Stimulated activated memory B cell treated with anti-CD40 and anti-IgM and Interleukin-4, amounts not matched to agents 10 μg/mL and 1 μg/mL and 100 μg/mL, for 72 hours (primary cell): ENCODE data around the gene FMNL2.
A peak's percentile ranks its signal among the peaks of the same experiment; 100 is the strongest.

Experiments
- ATAC-seq: fragments of 150-1000 bp; cut with Tn5 transposase; 2 replicates; pipeline ENCODE4 v1.10.0; 2021
- H3K27ac Mint-ChIP-seq: one replicate; pipeline ENCODE4 v1.8.0; 2022; ENCODE audit warnings: mild to moderate bottlenecking, mixed read lengths
- H3K27me3 Mint-ChIP-seq: one replicate; pipeline ENCODE4 v1.8.0; 2022; ENCODE audit warnings: mixed read lengths
- H3K36me3 Mint-ChIP-seq: one replicate; pipeline ENCODE4 v1.8.0; 2022; ENCODE audit warnings: mixed read lengths
- H3K4me1 Mint-ChIP-seq: one replicate; pipeline ENCODE4 v1.8.0; 2022; ENCODE audit warnings: mixed read lengths
- H3K4me3 Mint-ChIP-seq: one replicate; pipeline ENCODE4 v1.8.0; 2022; ENCODE audit warnings: mild to moderate bottlenecking, moderate library complexity, mixed read lengths
- H3K9me3 Mint-ChIP-seq: one replicate; pipeline ENCODE4 v1.8.0; 2022; ENCODE audit warnings: mixed read lengths

FMNL2 gene

DNA sequence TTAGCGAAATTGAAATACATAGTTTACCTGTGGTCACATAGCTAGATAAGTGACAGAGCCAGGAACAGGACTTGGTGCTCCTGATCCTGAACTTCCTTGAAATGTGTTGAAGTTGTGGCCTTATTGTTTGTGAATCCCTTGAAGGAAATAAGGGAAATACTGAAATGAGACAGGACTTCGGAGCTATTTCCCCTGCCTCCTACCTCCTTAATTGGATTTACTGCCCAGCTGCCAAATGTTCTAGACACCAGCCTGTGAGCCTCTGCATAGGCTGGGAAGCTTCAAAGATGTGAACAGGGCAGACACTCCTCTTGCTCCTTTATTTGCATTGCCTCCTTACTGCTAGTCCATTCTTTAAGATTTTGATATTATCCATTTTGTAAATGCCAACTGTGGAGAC lies 247.1 kb downstream of the FMNL2 start:
- H3K27me3 Mint-ChIP-seq: no peaks in the 10 kb centered on the region
- H3K4me3 Mint-ChIP-seq: no peak overlapping the region
- H3K36me3 Mint-ChIP-seq: no peaks in the 10 kb centered on the region
- no peak overlapping the region for H3K27ac Mint-ChIP-seq
- H3K9me3 Mint-ChIP-seq: no peaks in the 10 kb centered on the region
- H3K4me1 Mint-ChIP-seq: no peaks in the 10 kb centered on the region
- no peak for ATAC-seq

DNA sequence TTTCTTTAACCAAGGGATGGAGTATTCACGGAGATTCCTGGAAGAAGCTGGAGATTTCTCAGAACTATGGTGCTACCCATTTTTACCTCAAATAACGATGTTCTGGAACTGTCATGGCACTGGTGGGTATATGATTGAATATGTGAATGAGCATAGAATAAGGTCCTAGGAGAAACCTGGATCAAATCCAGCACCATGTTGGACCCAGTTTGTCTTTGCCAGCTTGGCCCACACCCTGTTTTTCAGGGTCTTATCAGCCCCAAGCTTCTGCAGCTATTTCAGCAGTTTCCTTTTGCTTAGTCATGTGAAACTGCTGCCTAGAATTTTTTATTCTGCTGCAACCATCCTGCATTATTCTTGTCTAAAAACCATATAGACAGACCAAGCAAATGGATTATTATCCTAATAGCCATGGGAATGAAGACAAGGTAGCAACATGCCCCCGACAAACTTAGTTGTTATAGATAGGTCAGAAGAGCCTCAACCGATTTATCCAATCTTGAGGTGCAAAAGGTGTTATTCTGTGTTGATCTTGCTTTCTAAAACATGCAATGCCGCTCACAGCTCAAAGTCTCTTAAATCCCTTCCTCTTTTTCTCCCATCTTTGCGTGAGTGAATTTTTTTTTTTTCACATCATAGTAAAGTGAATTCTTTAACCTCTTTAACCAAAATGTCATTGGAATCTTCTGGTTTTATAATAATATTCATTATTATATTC lies 248.7 kb downstream of the FMNL2 start:
- no peak overlapping the region for H3K4me3 Mint-ChIP-seq

DNA sequence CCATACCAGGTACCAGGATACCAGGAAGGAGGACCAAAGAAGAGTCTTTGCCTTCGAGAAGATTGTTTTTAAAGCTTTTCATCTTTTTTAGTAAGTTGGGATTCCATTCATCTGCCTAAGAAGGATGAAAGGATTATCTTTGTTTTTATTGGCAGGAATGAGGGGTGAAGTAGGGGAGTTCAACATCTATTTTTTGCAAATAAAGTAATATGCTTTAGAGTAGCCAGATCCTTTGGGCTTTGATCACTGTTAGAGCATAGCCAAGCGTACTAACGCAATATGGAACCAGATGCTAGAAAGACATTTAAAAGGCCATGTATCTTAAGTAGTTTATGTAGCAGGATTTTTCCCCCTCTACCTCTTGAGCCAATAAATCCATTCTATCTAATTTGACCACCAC lies 249.3 kb downstream of the FMNL2 start:
- no peak overlapping the region for H3K4me3 Mint-ChIP-seq
- H3K27me3 Mint-ChIP-seq: no peaks in the 10 kb centered on the region
- H3K4me1 Mint-ChIP-seq: peaks cover 7% of the 10 kb centered on the region
- H3K36me3 Mint-ChIP-seq: no peaks in the 10 kb centered on the region
- no peaks in the 10 kb centered on the region for H3K9me3 Mint-ChIP-seq
- no peak overlapping the region for H3K27ac Mint-ChIP-seq
- no peak for ATAC-seq

More for the DNA sequence above, 248.7 kb downstream of the FMNL2 start:
- Mint-ChIP-seq H3K9me3 (no peaks in the 10 kb centered on the region), H3K4me1 (peaks cover under 1% of the 10 kb centered on the region), H3K27ac (no peak overlapping the region), H3K27me3 (no peaks in the 10 kb centered on the region), H3K36me3 (no peaks in the 10 kb centered on the region)
- ATAC-seq: no peak

DNA sequence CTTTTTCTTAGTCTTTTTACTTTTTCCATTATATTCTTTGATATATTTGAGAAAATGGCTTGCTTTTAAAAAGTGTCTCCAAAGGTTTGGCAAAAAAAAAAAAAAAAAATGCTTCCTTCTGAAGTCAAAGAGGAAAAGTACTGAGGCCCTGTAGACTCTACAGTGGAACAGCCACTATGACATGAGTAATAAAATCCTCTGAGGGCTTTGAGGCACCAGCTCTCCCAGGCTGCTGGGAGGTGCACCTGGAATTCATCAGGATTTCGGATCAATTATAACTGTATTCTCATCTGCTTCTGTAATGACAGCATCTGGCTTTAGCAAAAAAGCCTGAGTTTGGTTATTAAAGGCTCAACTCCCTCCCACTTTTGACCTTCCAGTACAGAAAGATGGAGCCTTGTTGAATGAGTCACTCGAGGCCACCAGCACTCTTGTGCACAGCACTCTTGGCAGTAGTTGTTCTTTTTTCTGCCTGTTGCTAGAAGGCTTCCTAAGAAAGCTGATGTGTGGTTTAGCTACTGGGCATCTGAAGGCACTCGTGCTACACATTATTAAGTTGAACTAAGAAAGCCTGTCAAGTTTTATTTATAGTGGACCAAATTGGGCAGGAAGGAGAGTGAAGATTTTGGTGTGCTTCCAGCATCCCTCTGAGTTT lies 251.0 kb downstream of the FMNL2 start:
- H3K36me3 Mint-ChIP-seq: no peaks in the 10 kb centered on the region
- no peaks in the 10 kb centered on the region for H3K9me3 Mint-ChIP-seq
- H3K27me3 Mint-ChIP-seq: no peaks in the 10 kb centered on the region
- no peak overlapping the region for H3K27ac Mint-ChIP-seq
- ATAC-seq: peak; percentile 39
- no peak overlapping the region for H3K4me3 Mint-ChIP-seq
- peaks cover 9% of the 10 kb centered on the region for H3K4me1 Mint-ChIP-seq

DNA sequence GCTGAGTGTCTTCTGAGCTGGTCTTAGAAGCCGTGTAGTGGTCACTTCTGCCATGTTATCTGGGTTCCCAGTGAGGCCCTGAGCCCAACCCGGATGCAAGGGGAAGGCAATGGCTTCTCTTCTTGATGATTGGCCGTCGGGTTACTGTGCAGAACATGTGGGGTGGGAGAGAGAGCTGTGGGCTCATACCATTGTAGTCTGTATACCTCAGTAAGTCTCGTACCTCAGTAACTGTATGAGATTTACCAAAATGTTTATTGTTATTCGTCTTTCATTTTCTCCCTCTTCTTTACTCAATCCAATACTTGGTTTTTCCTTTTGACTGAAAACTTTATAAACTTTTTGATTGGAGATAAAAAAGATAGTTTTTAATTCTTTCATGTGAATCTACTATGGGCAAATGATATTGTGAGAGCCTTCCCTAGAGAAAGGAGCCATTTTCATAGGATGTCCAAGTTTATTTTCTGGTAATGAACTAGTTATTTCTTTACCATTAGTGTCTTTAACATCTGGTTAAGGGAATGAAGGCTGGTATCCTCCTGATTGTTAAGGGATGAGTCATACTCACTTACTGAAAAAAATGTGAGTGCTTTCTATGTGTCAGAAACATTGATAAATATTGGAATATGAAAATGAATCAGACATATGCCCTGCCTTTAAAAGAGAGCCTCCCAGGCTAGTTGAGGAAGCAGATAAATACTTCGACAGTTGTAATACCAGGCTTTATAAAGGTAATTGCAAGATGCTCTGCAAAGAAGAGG lies 252.4 kb downstream of the FMNL2 start:
- Mint-ChIP-seq H3K27ac (no peak overlapping the region), H3K4me3 (no peak overlapping the region), H3K9me3 (no peaks in the 10 kb centered on the region), H3K36me3 (no peaks in the 10 kb centered on the region), H3K4me1 (peaks cover 9% of the 10 kb centered on the region), H3K27me3 (no peaks in the 10 kb centered on the region)
- ATAC-seq: no peak

DNA sequence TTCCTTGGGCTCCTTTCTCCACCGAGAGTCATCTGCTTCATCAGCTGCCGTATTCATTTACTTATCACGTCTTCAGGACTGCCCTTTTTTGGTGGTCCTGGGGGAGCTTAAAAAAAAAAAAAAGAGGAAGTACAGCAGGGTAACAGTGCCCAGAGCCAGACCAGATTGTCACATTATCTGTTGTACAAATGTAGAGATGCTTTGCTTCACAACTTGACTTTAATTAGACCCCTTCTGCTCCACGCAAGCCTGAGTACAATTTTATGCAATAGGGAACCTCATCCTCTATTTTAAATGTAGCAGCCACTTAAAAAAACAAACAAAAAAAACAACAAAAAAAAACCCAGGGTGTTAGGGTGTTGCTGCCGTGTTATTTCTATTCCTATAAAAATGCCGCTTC lies 254.0 kb downstream of the FMNL2 start:
- H3K9me3 Mint-ChIP-seq: no peaks in the 10 kb centered on the region
- H3K4me3 Mint-ChIP-seq: no peak overlapping the region
- H3K27me3 Mint-ChIP-seq: no peaks in the 10 kb centered on the region
- peaks cover 14% of the 10 kb centered on the region for H3K4me1 Mint-ChIP-seq
- ATAC-seq: peak; percentile 57
- H3K27ac Mint-ChIP-seq: peak overlapping the region; percentile 47
- no peaks in the 10 kb centered on the region for H3K36me3 Mint-ChIP-seq

DNA sequence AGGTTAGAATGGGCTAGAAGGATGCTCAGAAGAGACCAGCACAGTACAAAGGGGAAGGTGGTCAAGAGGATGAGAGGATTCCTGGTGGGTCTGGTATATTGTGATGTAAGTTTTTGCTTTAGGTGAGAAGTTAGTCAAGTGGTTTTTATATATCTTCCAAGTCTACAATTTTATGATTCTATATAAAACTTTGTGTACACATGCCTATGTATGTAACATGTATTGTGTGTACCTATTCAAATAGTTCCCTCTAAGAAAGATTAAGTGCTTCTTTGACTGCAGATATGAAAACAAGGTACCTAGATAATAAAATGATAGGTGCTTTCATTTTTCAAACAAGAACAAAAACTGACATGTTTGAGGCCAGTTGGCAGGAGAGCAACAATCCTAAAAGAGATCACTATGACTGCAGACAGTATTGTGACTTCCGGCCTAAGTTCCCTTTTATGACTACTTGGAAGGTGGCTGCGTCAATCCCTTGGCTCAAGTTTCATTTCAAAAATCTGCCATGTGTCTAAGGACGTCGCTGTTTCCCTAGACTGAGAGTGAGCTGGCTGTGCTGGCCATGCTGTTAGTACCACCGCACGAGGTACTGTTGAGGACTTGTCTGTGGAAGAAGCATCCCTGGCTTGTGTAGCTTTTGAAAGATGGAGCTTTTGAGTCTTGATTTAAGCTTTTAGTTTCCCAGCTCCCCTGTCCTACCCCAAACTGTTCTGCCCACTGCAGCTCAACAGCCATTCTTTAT lies 259.2 kb downstream of the FMNL2 start:
- ATAC-seq: peak; percentile 93
- peaks cover 14% of the 10 kb centered on the region for H3K4me1 Mint-ChIP-seq
- H3K4me3 Mint-ChIP-seq: no peak overlapping the region
- H3K9me3 Mint-ChIP-seq: no peaks in the 10 kb centered on the region
- no peaks in the 10 kb centered on the region for H3K27me3 Mint-ChIP-seq
- H3K27ac Mint-ChIP-seq: peak overlapping the region; percentile 23
- no peaks in the 10 kb centered on the region for H3K36me3 Mint-ChIP-seq

DNA sequence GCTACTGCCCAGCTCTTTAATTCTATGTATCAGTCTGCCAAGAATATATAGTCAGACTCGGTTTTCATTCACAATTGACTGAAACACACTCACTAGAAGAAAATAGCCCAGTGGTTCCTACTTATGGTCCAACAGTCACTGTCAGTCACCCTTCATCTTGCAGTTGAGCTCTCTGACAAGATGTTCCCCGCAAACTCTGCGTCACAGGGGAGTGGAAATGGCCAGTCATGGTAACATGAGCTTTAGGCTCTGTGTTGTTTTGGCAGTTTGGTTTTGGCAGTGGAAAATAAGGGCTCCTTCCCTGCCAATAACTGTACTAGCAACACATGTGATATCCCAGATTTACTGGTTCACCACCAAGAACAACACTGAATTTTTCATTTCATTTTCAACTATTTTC lies 259.8 kb downstream of the FMNL2 start:
- Mint-ChIP-seq H3K4me1 (peaks cover 12% of the 10 kb centered on the region), H3K27ac (peak overlapping the region; percentile 23), H3K4me3 (no peak overlapping the region), H3K9me3 (no peaks in the 10 kb centered on the region), H3K36me3 (no peaks in the 10 kb centered on the region), H3K27me3 (no peaks in the 10 kb centered on the region)
- ATAC-seq: no peak

DNA sequence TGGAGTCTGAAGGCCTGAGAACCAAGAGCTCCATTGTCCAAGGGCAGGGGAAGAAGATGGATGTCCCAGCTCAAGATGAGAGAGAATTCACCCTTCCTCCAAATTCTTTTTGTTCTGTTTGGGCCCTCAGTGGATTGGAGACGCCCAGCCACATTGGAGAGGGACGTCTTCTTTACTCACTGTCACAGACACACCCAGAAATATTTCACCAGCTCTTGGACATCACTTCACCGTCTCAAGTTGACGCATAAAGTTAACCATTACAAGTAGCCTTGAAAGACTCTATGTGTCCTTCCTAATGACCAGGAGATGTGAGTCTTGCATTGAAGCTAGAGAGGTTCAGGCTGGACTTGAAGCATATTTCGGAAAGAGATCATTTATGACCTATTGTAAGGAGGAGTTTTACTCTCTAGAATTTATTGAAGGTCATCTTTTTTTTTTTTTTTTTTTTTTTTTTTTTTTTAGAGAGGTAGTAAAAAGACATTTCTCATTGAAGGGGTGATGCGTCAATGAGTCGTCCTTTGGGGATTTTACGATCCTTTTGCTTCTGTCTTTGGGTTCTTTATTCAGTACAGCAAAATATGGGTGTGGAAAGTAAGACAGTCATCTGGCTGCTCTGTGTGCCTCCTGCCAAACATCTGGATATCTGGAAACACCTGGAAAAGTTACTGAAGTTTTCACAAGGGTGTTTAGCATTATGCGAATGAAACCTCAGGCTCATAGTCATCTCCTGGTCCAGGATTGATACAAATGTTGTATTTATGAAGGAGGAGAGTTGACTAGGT lies 264.2 kb downstream of the FMNL2 start:
- Mint-ChIP-seq H3K27ac (no peak overlapping the region), H3K36me3 (no peaks in the 10 kb centered on the region), H3K4me3 (no peak overlapping the region), H3K9me3 (no peaks in the 10 kb centered on the region), H3K27me3 (no peaks in the 10 kb centered on the region), H3K4me1 (peaks cover 11% of the 10 kb centered on the region)
- ATAC-seq: no peak

DNA sequence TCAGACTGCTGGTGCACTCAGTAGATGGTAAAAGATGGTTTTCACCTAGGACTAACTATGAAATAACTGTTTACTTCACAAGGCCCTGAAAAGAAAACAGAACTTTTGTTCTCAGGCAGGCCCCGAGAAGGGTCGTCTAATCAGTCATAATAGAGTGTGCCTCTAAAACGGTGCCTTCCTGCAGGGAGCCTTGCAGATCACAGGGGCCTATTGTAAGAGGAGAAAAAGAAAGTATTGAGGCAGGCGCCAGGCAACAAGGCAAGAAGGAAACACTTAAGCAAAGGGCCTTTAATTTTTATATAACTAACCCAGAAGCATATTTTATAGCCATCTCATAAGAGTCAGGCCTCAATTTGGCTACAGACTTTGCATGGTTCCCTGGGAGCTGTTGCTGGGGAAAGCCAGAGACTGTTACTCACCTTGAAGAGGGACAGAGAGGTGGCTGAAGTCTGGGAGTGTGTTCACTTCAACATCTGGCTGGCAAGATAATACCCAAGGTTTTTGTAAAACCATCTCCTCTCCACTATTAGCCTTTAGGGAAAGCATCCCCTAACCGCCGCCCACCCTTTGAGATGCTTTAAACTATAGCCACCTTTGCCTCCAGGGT lies 265.2 kb downstream of the FMNL2 start:
- no peak overlapping the region for H3K27ac Mint-ChIP-seq
- H3K4me3 Mint-ChIP-seq: no peak overlapping the region
- H3K36me3 Mint-ChIP-seq: no peaks in the 10 kb centered on the region
- peak; percentile 7 for ATAC-seq
- H3K27me3 Mint-ChIP-seq: no peaks in the 10 kb centered on the region
- H3K4me1 Mint-ChIP-seq: peaks cover 6% of the 10 kb centered on the region
- H3K9me3 Mint-ChIP-seq: no peaks in the 10 kb centered on the region

DNA sequence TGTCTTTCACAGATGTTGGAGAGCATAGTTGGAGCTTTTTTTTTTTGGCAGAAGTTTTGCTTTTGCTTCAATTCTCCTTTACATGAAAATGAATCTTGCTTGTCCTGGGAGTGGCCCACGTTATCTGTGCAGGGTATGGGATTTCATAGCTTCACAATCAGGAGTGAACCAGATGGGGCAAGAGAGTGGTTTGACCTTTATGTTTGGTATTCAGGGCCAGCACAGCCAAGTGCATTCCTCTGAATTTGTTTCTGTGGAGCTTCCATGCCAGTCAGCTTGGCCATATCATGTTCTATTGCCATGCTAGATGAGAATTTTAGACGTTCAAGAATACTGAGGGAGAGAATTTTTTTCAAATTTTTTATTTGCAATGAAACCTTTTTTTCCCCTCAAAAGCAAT lies 265.7 kb downstream of the FMNL2 start:
- no peak for ATAC-seq
- no peak overlapping the region for H3K4me3 Mint-ChIP-seq
- H3K27me3 Mint-ChIP-seq: no peaks in the 10 kb centered on the region
- H3K4me1 Mint-ChIP-seq: peaks cover 6% of the 10 kb centered on the region
- H3K27ac Mint-ChIP-seq: no peak overlapping the region
- H3K36me3 Mint-ChIP-seq: no peaks in the 10 kb centered on the region
- H3K9me3 Mint-ChIP-seq: no peaks in the 10 kb centered on the region

DNA sequence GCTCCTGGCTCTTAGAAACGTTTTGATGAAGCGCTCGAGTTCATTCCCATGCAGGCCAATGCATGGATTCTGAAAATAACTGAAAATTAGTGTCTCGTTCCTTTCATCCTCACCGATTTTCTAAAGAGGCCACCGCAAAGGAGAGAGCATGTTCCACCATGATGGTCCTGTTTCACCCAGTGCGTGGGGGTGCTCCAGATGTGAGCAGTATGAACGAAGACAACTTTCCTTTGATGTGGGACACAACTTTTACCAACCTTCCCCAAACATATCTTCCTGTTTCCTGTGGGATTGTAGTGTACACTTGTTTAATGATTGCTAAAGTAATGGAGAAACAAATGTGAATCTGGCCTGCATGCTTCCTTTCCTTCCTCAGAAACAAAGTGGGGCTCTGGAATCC lies 267.8 kb downstream of the FMNL2 start:
- H3K27me3 Mint-ChIP-seq: no peaks in the 10 kb centered on the region
- H3K9me3 Mint-ChIP-seq: no peaks in the 10 kb centered on the region
- H3K4me3 Mint-ChIP-seq: no peak overlapping the region
- peaks cover 6% of the 10 kb centered on the region for H3K4me1 Mint-ChIP-seq
- no peaks in the 10 kb centered on the region for H3K36me3 Mint-ChIP-seq
- H3K27ac Mint-ChIP-seq: no peak overlapping the region
- ATAC-seq: no peak

DNA sequence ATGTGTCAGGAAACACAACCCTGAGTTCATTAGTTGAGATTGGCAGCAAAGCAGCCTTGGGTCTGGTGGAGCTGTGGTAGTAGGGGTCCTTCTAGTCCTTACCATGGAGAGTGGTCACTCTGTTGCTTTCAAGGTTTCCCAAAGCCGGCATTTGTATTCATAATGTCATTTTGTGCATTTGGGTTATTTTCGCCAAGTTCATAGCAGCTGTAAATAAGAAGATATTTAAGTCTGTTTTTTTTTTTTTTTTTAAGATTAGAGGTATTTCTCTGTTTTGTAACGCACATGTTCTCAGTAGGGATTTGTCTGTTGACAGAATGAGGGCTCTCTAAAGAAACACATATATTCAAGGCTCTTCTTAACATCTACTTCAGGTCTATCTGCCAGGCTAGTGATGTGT lies 268.2 kb downstream of the FMNL2 start:
- no peak overlapping the region for H3K4me3 Mint-ChIP-seq
- peaks cover 6% of the 10 kb centered on the region for H3K4me1 Mint-ChIP-seq
- H3K27ac Mint-ChIP-seq: no peak overlapping the region

DNA sequence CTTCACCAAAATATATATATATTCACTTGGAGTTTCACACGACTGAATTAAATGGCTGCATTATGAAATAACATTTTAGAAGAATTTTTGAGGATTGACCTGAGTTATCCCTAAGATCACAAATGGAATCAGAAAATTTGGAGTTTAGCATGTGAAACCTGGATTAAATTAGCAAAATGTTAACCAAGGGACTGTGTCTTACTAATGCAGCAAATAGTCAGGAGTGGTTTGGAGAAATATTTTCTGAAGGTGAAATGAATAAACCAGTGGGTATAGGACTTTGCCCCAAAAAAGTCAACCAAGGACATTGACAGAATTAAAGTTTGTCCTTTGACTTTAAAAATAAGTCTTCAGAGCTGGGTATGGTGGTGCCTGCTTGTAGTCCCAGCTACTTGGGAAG lies 271.1 kb downstream of the FMNL2 start:
- peaks cover 2% of the 10 kb centered on the region for H3K4me1 Mint-ChIP-seq
- no peaks in the 10 kb centered on the region for H3K9me3 Mint-ChIP-seq

More for the DNA sequence above, 268.2 kb downstream of the FMNL2 start:
- Mint-ChIP-seq H3K9me3 (no peaks in the 10 kb centered on the region), H3K36me3 (no peaks in the 10 kb centered on the region), H3K27me3 (no peaks in the 10 kb centered on the region)
- no peak for ATAC-seq

More for the DNA sequence above, 271.1 kb downstream of the FMNL2 start:
- H3K27ac Mint-ChIP-seq: no peak overlapping the region
- no peak overlapping the region for H3K4me3 Mint-ChIP-seq
- H3K36me3 Mint-ChIP-seq: no peaks in the 10 kb centered on the region
- H3K27me3 Mint-ChIP-seq: no peaks in the 10 kb centered on the region
- no peak for ATAC-seq
